OCI-LY1 (cell line): Measurements from ENCODE around the gene CERS6.

Experiments
- H2AFZ ChIP-seq: fragments of 200-600 bp; sonication (generic), shearing (Covaris generic); 2 replicates; pipeline ENCODE4 v1.6.0; 2014; ENCODE audit warnings: antibody characterized with exemption, mild to moderate bottlenecking, low read length
- H3F3A ChIP-seq: fragments of 200-600 bp; sonication (generic), shearing (Covaris generic); 2 replicates; pipeline ENCODE4 v1.6.0; 2014; ENCODE audit warnings: mild to moderate bottlenecking, antibody characterized with exemption, low read length, moderate library complexity; ENCODE audit not compliant: insufficient read depth
- H3K27ac ChIP-seq: fragments of 200-600 bp; sonication (generic); 2 replicates; pipeline ENCODE4 v1.5.1; 2014; ENCODE audit warnings: low read length, mixed run types, mild to moderate bottlenecking, low read depth; ENCODE audit not compliant: poor library complexity, severe bottlenecking
- H3K27me3 ChIP-seq: fragments of 200-600 bp; sonication (generic); 2 replicates; pipeline ENCODE4 v1.6.0; 2014; ENCODE audit warnings: antibody characterized with exemption, mild to moderate bottlenecking, low read length, moderate library complexity; ENCODE audit not compliant: insufficient read depth
- H3K36me3 ChIP-seq: fragments of 200-600 bp; sonication (generic); 2 replicates; pipeline ENCODE4 v1.6.1; 2014; ENCODE audit warnings: mild to moderate bottlenecking, antibody characterized with exemption, low read length, moderate library complexity, mixed read lengths; ENCODE audit not compliant: insufficient read depth
- H3K4me1 ChIP-seq: fragments of 200-600 bp; sonication (generic); 2 replicates; pipeline ENCODE4 v1.5.1; 2014; ENCODE audit warnings: mild to moderate bottlenecking, low read length, moderate library complexity; ENCODE audit not compliant: insufficient read depth, severe bottlenecking
- H3K4me2 ChIP-seq: fragments of 200-600 bp; sonication (generic), shearing (Covaris generic); 2 replicates; pipeline ENCODE4 v1.6.1; 2014; ENCODE audit warnings: low read length
- H3K4me3 ChIP-seq: fragments of 200-600 bp; sonication (generic); 2 replicates; pipeline ENCODE4 v1.5.1; 2014; ENCODE audit warnings: low read length, low read depth, mild to moderate bottlenecking, mixed read lengths; ENCODE audit not compliant: poor library complexity, severe bottlenecking
- H3K79me2 ChIP-seq: fragments of 200-600 bp; shearing (Covaris generic); 2 replicates; pipeline ENCODE4 v1.6.1; 2016; ENCODE audit warnings: mixed run types, low read length, mixed read lengths; ENCODE audit not compliant: insufficient read depth
- H3K9ac ChIP-seq: fragments of 200-600 bp; sonication (generic), shearing (Covaris generic); 2 replicates; pipeline ENCODE4 v1.6.1; 2014; ENCODE audit warnings: mild to moderate bottlenecking, low read length, mixed read lengths
- H3K9me2 ChIP-seq: fragments of 200-600 bp; sonication (generic), shearing (Covaris generic); 2 replicates; pipeline ENCODE4 v1.6.1; 2014; ENCODE audit warnings: low read depth, mild to moderate bottlenecking, low read length, mixed read lengths
- H3K9me3 ChIP-seq: fragments of 200-600 bp; shearing (Covaris generic); 2 replicates; pipeline ENCODE4 v1.6.1; 2014; ENCODE audit warnings: low read length, mixed read lengths
- H4K20me1 ChIP-seq: fragments of 200-600 bp; sonication (generic), shearing (Covaris generic); 2 replicates; pipeline ENCODE4 v1.6.0; 2016; ENCODE audit warnings: mild to moderate bottlenecking, low read length; ENCODE audit not compliant: insufficient read depth
- EZH2 ChIP-seq: fragments of 200-600 bp; sonication (generic), shearing (Covaris generic); IDR thresholded peaks from 2 replicates; pipeline ENCODE4 v1.8.0; 2017; ENCODE audit warnings: borderline replicate concordance, mixed run types, mild to moderate bottlenecking, antibody characterized with exemption, low read length, moderate library complexity, mixed read lengths
- TF ChIP-seq, protein P1 (sequence below): fragments of 200-600 bp; sonication (generic), shearing (Covaris generic); IDR thresholded peaks from 2 replicates; pipeline ENCODE4 v1.5.1; 2017; ENCODE audit warnings: mild to moderate bottlenecking, antibody characterized with exemption, low read length, moderate library complexity, mixed read lengths

CERS6 gene

DNA sequence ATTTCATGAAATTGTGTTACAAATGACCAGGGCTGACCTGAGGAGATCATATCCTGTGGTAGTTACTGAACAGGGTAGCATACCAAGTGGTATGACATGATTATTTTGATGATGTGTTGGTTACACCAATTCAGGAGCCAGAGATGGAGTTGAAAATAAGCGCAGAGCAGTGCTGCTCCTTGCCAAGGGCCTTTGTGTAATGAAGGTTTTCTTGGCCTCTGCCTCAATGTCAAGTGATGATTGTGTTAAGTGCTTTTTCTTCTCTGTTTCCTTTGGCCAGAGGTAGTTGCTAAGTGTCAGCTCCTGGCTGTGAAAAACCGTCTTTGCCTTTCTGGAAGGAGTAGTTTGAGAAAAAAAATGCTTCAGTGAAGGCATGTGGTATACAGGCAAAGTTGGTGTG lies 131.2 kb downstream of the CERS6 start:
- Histone ChIP-seq H3K36me3 (no peaks in the 10 kb centered on the region), H3K27me3 (no peaks in the 10 kb centered on the region), H3F3A (no peaks in the 10 kb centered on the region), H3K9me3 (no peaks in the 10 kb centered on the region), H2AFZ (no peak overlapping the region), H3K9me2 (no peaks in the 10 kb centered on the region), H3K79me2 (no peaks in the 10 kb centered on the region), H3K4me2 (no peak overlapping the region), H3K4me1 (no peaks in the 10 kb centered on the region), H4K20me1 (no peaks in the 10 kb centered on the region), H3K4me3 (no peak overlapping the region), H3K27ac (no peak overlapping the region), H3K9ac (no peak overlapping the region)
- TF ChIP-seq EZH2 = no peak
- TF ChIP-seq, protein P1, sequence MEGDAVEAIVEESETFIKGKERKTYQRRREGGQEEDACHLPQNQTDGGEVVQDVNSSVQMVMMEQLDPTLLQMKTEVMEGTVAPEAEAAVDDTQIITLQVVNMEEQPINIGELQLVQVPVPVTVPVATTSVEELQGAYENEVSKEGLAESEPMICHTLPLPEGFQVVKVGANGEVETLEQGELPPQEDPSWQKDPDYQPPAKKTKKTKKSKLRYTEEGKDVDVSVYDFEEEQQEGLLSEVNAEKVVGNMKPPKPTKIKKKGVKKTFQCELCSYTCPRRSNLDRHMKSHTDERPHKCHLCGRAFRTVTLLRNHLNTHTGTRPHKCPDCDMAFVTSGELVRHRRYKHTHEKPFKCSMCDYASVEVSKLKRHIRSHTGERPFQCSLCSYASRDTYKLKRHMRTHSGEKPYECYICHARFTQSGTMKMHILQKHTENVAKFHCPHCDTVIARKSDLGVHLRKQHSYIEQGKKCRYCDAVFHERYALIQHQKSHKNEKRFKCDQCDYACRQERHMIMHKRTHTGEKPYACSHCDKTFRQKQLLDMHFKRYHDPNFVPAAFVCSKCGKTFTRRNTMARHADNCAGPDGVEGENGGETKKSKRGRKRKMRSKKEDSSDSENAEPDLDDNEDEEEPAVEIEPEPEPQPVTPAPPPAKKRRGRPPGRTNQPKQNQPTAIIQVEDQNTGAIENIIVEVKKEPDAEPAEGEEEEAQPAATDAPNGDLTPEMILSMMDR = no peak

DNA sequence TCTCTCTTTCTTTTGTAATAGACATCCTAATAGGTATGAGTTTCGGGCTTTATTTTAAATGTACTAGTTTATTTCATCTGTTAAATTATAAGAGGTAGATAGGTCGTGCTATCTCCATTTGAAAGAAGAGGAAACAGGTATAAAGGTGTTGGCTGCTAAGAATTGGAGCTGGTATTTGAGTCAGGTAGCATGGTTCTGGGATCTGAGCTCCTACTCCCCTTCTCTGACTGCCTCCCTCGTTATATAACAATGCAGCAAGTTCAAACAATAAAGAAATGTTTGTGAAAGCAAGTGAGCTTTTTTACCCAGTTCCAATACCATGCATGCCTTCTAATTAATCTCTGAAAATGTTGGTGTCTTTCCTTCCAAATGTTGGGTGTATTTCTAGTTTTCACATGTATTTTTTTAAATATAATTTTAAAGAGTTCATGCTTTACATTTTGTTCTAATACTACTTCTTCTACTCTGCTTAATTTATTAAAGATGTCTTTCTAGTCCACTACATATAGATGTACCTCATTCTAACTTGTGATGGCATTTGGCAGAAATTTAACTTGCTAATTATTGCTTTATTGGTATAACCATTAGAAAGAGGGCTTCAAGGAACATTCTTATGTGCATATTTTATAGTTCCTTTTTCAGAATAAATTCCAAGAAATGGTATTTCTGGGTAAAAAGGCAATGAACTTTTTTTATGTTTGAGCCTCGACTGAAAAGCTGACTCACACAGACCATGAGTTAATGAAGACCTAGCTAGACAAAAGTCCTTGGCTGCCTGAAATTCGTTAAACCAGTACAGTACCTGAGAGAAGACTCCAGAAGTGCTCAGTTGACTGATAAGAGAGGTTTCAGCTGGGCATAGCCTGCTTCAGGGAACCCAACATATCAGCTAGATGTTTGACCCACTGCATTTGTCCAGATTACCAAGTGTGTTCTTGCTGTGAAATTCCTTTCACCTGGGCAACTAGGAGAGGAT lies 133.5 kb downstream of the CERS6 start:
- H3K27ac ChIP-seq = no peak overlapping the region
- no peak for TF ChIP-seq EZH2
- TF ChIP-seq, protein P1 = no peak
- no peaks in the 10 kb centered on the region for H3K9me3 ChIP-seq
- H2AFZ ChIP-seq = no peak overlapping the region
- no peaks in the 10 kb centered on the region for H3K79me2 ChIP-seq
- H3K4me1 ChIP-seq = no peaks in the 10 kb centered on the region
- H3K4me3 ChIP-seq = no peak overlapping the region
- H3K9me2 ChIP-seq = no peaks in the 10 kb centered on the region
- no peak overlapping the region for H3K4me2 ChIP-seq
- H3K9ac ChIP-seq = no peak overlapping the region
- no peaks in the 10 kb centered on the region for H3K36me3 ChIP-seq
- no peaks in the 10 kb centered on the region for H3F3A ChIP-seq
- no peaks in the 10 kb centered on the region for H3K27me3 ChIP-seq
- no peaks in the 10 kb centered on the region for H4K20me1 ChIP-seq

DNA sequence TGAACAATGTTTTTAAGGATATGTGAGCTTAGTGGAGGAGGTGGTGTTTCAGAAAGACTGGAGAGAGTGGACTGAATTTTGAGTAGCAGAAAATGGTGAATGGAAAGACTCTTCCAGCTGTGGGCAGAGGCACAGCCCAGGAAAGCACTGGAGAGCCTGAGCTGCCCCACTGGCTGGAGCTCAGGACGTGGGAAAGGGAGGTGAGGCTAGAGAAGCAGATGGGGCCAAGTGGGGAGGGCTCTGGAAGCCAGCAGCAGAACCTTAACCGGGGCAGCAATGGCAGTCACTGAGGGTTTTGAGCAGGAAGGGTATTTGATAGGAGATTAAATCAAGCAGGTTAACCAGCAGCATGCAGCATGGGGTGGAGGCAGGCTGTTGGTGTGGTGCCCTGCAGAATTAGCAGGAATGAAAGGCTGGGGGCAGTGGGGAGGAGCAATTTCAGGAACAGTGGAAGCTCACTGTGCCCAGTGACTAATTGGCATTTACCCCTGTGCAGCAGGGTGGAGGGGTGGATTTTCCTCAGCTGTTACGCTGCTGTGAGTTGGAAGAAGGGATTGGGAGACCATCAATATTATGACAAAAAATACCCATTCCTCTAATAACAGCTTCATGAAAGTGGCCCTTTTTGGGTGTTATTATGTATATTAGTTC lies 136.2 kb downstream of the CERS6 start:
- no peaks in the 10 kb centered on the region for H3F3A ChIP-seq
- H3K36me3 ChIP-seq = no peaks in the 10 kb centered on the region
- no peaks in the 10 kb centered on the region for H3K4me1 ChIP-seq
- no peaks in the 10 kb centered on the region for H3K9me3 ChIP-seq
- no peaks in the 10 kb centered on the region for H3K27me3 ChIP-seq
- no peak overlapping the region for H3K27ac ChIP-seq
- no peak overlapping the region for H3K9ac ChIP-seq
- no peaks in the 10 kb centered on the region for H4K20me1 ChIP-seq
- TF ChIP-seq EZH2 = no peak
- TF ChIP-seq, protein P1 = no peak
- H3K79me2 ChIP-seq = no peaks in the 10 kb centered on the region
- no peaks in the 10 kb centered on the region for H3K9me2 ChIP-seq
- H3K4me3 ChIP-seq = no peak overlapping the region
- H2AFZ ChIP-seq = no peak overlapping the region
- no peak overlapping the region for H3K4me2 ChIP-seq
